HG03354 (cell line): ENCODE measurements around the gene MOB3B.
A peak's percentile ranks its signal among the peaks of the same experiment; 100 is the strongest.

ENCODE experiments used
- ATAC-seq: cut with Tn5 transposase; IDR thresholded peaks from one replicate; pipeline ENCODE4 v1.9.1; 2021; ENCODE audit warnings: mild to moderate bottlenecking; ENCODE audit not compliant: unreplicated experiment, poor library complexity, severe bottlenecking

Gene MOB3B

GRCh38 chr9:27545471-27545870, 15.9 kb upstream of the MOB3B start:
- no peak for ATAC-seq

DNA sequence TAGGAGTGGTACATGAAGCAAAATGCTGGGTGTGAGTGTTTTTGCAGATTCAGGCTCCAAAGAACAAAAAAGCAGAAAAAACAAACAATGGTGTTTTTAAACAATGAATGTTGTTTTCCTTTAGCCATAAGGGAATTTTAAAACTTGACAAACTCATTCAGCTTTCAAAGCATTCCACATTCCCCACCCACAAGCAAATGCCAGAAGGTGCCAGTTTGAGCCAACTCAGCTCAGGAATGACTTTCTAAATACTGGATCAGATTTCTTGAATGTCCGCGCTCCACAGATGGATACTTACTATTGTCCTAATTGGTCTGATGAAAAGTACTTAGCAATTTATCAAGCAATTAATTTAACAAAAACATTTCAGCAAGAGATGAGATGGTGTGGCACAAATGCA, 12.9 kb upstream of the MOB3B start:
- no peak for ATAC-seq

DNA sequence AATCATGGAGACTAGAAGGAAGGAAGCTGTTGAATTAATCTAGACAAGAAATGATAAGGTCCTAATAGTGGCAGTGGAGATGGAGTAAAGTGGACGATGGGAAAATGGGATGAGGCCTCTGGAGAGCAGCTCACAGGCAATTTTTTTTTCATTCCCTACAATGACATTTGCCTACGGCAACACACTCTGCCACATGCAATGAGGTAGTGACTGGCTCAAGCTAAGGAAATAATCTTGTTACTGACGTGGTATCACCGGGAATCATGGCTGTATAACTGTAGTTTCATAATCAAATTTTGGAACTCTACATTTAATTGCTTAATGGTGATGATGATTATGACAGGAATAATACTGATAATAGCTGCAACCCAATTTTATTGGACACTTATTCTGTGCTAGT, 12.1 kb upstream of the MOB3B start:
- no peak for ATAC-seq

DNA sequence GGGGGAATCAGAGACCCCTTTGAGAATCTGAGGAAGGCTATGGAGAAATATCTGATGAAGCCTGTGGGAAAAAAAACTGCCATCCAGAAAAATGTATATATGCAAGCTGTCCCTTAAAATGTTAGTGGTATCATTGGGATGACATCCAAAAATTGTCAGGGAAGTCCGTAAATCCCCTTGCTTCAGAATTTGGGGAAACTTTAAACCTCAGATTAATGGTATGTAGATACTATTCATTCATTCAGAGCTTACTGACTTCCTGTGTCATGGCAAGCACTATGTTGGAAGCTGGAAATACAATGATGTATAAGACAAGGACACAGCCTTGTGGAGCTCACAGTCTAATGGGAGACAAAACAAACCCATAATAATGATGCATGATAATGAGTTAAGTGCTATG, 10.9 kb upstream of the MOB3B start:
- no peak for ATAC-seq

- peak; percentile 45 for ATAC-seq
Observed at GRCh38 chr9:27539479-27540441, 10.1 kb upstream of the MOB3B start.

DNA sequence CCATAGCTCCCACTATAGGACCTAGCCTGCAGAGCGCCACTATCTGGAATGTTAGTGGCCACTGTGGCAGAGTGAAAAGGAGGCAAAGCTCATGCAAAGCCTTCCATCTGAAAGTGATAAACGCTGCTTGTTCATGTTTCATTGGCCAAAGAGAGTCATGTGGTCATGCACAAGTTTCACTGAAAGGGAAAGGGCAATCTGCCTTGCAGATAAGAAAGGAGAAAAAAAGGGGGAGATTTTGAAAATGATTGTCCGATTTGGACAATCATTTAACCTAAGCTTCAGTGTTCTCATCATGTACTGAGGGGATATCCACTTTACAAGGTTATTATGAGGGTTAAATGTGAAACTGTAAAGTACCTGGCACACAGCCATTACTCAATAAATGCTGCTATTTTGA, 9.0 kb upstream of the MOB3B start:
- ATAC-seq = peak; percentile 64

DNA sequence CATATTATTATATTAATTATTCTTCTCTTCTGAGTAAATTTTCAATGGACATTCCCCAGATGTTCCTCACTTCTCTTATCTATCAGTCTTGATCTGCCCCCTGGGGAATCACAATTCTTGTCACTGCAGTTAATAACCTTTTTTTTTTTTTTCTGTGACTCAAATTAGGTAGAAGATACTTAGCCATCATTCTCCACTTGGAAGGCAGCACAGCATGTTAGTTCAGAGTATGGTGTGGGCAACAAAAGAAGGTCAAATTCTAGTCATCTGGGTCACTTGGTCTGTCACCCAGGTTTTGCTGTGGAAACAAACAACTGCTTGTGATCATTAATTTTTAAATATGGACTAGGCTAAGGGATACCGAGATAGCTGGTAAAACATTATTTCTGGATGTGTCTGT, 8.1 kb upstream of the MOB3B start:
- ATAC-seq = no peak

- no peak for ATAC-seq
Observed at GRCh38 chr9:27537027-27537435, 7.4 kb upstream of the MOB3B start.

DNA sequence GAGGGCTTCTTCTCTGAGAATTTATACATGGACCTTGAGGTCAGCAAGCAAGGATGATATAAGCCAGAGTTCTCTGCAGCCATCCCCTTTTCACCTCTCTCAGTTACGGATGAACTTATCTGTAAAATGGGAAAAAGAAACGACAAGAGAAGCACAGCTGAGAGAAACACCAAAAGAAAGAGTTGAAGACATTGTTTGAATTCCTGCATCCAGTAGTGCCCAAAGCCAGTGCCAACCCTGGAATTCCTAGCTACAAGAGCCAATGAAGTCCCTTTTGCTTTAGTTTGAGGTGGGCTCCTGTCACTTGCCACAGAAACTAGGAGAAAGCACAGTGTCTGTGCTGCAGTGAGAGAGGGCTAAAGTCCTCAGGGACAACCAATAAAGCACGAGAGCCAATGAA, 6.6 kb upstream of the MOB3B start:
- ATAC-seq = no peak

DNA sequence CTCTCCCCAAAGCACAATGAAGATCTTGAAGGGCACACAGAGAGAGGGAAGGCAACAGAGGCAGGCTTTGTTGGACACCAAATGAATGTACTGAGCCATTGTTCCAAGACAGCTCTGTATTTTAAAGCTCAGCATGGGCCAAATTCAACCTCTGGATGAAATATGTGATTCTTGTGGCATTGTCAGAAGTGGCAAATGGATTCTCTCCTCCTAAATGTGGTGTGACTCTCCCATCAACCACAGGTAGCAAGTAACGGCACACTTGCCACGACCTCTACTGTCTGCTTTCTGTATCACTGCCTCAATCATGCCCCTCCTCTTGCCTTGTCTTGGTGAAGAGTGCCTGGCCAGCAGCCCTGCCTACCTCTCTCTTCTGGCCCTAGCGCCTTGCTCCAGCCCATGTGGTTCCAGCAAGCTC, 6.1 kb upstream of the MOB3B start:
- peak; percentile 42 for ATAC-seq

- no peak for ATAC-seq
Observed at GRCh38 chr9:27534658-27535209, 5.1 kb upstream of the MOB3B start.

GRCh38 chr9:27534131-27534530, 4.5 kb upstream of the MOB3B start:
- no peak for ATAC-seq

GRCh38 chr9:27533311-27533710, 3.7 kb upstream of the MOB3B start:
- ATAC-seq = no peak

GRCh38 chr9:27532046-27532445, 2.4 kb upstream of the MOB3B start:
- ATAC-seq = no peak

GRCh38 chr9:27530915-27531755, 1.5 kb upstream of the MOB3B start:
- ATAC-seq = no peak

DNA sequence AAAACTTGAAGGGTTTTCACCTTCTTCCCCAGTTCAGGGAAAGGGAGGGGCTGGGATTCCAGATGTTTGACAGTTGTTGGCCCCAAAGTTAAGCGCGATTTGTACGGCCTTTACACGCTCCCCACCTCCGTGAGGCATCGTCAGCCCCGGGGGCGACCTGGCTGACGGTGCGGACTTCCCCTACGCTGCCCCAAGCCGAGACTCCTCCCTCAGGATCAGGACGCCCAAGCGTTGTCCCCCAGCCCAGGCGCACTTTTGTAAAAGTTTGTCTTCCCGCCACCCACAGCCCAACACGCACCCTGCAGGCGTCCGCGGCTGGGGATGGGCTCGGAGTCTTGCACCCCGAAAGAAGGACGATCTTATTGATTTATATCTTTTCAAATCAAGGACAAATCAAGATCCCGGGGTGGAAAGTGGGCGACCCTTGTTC, 713 bp downstream of the MOB3B start:
- ATAC-seq = peak; percentile 60

DNA sequence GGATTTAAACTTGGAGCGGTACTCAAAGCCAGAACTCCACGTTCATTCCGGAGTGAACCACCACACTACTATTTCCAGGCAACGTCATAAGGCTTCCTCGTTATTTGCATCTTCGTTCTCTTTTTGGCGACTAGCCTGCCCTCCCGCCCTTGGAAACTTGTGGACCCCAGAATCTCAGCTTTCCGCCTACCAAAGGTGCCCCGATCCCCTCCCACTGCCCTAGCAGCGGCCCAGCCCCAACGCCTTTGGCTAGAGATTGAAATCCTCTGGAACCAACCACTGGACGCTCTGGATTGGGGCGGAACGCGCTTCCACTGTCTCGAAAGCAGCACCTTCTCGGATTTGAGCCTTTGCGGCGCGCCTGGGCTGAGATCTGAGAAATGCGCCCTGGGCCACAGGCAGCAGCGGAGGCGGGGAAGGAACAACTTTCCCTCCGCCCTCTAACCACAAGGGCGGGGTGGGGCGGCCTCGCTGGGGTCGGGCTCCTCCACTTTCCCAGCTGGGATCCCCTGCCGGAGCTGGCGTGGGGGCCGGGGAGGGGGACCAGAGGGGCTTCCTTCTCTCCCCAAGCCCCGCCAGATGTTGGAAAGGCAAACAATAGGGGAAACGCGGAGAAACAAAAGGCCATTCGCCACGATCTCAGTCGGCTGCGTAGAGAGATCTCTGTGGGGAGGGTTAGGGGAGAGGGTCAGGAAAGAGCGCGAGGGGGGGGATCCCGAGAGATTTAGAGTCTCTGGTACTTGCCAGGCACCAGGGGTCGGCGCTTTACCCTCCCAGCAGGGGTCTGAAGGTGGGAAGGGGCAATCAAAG, 1.3 kb downstream of the MOB3B start:
- peak; percentile 45 for ATAC-seq

DNA sequence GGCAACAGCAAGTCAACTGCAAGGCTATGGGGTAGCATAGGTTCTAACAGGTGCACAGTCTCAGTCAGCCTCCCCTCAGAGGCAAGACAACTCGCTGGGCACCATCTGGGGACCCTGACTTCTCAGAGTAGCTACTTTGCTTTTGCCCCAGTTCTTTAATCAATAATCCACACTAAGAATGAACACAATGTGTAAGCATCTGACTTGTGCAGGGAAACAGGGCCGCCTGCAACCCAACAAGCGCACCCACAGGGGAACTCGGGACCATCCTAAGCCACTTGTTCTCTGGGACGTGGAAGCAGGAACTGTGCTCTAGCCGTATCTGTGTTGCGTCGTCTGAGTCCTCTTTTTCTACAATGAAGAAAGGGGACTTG, 1.9 kb downstream of the MOB3B start:
- ATAC-seq = no peak

GRCh38 chr9:27524236-27524635, 5.4 kb downstream of the MOB3B start, which contains the start of gene IFNK:
IFNK (plus strand) TSS chr9:27524290; CDS start chr9:27524337, 47 bp downstream.
- ATAC-seq = no peak

GRCh38 chr9:27523141-27523540, 6.5 kb downstream of the MOB3B start:
- no peak for ATAC-seq
